ENCODE data around the gene CAMK2A.

DNA sequence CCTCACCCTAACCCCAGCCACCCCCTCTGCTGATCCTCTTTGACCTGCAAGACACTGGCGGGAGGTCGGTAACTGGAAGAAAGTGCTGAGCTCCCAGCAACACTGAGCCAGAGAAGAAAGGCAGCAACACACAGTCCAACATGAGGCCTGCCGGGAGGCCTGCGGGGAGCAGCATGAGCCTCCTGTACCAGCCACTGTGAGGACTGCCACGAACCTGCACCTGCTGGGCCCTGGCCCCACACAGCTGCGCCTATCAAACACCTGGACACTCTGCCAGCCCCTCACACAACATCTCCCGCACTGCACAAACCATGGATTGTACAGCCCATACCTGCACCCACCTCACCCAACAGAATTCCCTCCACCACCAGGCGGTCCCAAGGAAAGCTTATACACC, 18.3 kb downstream of the CAMK2A start:
- TF ChIP-seq, protein P1, sequence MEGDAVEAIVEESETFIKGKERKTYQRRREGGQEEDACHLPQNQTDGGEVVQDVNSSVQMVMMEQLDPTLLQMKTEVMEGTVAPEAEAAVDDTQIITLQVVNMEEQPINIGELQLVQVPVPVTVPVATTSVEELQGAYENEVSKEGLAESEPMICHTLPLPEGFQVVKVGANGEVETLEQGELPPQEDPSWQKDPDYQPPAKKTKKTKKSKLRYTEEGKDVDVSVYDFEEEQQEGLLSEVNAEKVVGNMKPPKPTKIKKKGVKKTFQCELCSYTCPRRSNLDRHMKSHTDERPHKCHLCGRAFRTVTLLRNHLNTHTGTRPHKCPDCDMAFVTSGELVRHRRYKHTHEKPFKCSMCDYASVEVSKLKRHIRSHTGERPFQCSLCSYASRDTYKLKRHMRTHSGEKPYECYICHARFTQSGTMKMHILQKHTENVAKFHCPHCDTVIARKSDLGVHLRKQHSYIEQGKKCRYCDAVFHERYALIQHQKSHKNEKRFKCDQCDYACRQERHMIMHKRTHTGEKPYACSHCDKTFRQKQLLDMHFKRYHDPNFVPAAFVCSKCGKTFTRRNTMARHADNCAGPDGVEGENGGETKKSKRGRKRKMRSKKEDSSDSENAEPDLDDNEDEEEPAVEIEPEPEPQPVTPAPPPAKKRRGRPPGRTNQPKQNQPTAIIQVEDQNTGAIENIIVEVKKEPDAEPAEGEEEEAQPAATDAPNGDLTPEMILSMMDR (IDR thresholded peaks at IDR 0.05 in 4 of 5, conservative IDR thresholded peaks at IDR 0.05 in 1 of 5), result no peak
- no peak for TF ChIP-seq POLR2A (IDR thresholded peaks at IDR 0.05)

Data from gastrocnemius medialis (tissue), 4 donors.